Midbrain (tissue), 1 donor: Measurements from ENCODE around the gene SURF2.
A peak's percentile ranks its signal among the peaks of the same experiment; 100 is the strongest.

ENCODE experiments used
- DNase-seq: peaks from one replicate; lab custom pipeline; 2025; lab: John Stamatoyannopoulos, UW

The SURF2 gene

GRCh38 chr9:133335924-133336811 lies 20.2 kb upstream of the SURF2 start, which contains the start of gene SURF6:
Gene SURF6 (minus strand): TSS chr9:133336188. CDS start chr9:133336132, 56 bp downstream.
- DNase-seq, result peak; percentile 91

DNA sequence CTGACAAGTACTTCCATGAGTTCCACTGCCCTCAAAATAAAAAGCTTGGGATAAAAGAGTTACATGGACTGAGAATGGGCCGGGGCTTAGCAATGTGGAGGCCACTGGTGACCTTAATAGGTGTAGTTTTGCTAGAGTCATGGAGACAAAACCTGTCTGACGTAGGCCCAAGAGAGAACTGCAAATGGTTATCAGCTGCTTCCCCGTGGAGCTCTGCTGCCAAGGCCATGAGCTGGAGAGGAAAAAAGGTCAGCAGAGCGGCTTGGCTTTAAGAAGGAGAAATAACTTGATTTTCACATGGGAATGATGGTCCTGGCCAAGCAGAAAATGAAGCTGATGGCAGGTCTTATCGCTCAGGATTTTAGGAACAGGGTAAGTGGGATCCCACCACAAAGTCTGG lies 16.7 kb upstream of the SURF2 start:
- no peak for DNase-seq

DNA sequence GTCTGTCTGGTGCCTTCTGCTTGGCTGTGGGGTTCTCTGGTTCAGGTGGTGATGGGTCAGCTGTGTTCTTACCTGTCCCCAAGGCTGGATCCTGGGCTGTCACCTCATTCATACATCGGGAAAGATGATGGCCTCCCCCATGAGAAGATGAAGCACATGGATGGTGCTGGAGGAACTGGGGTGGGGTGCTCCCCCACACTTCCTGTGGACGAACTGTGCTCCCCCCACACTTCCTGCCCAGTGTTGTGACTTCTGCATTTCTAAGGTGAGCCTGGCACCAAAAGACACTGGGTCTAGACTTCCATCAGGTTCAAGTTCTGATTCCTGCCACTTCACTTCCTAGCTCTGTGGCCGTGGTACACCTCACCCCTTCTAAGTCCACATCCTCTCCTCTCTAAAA lies 16.1 kb upstream of the SURF2 start:
- no peak for DNase-seq

- DNase-seq, result no peak
Observed at GRCh38 chr9:133340916-133341315, 15.4 kb upstream of the SURF2 start.

GRCh38 chr9:133341369-133342068 lies 14.8 kb upstream of the SURF2 start:
- peak; percentile 17 for DNase-seq

GRCh38 chr9:133342069-133342406 lies 14.3 kb upstream of the SURF2 start:
- DNase-seq, result no peak

DNA sequence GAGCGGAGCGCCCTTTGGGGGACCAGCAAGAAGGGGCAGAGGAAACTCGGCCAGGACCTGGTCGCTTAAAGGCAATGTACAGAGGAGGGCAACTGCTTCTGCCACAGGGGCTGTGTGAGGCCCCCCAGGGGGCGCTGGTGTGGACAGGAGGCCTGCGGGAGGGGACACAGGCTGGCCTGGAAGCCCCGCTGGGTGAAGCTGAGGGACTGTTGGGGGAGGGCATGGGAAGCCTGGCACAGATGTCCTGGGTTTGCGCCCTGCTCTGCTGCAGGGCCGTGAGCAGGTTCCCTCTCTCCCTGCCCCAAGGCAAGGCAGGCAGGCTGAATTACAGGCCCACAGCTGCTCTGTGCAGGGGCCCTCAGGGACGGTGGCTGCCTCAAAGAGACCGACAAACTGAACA lies 13.8 kb upstream of the SURF2 start:
- DNase-seq, result no peak

GRCh38 chr9:133344071-133344470 lies 12.3 kb upstream of the SURF2 start:
- DNase-seq, result no peak

GRCh38 chr9:133344979-133345378 lies 11.4 kb upstream of the SURF2 start:
- no peak for DNase-seq

GRCh38 chr9:133345596-133345995 lies 10.8 kb upstream of the SURF2 start:
- no peak for DNase-seq

GRCh38 chr9:133346021-133346785 lies 10.1 kb upstream of the SURF2 start:
- no peak for DNase-seq

GRCh38 chr9:133347515-133347984 lies 8.8 kb upstream of the SURF2 start:
- no peak for DNase-seq

- DNase-seq, result peak; percentile 94
Observed at GRCh38 chr9:133347985-133348717, 8.2 kb upstream of the SURF2 start, which contains the start of the genes MED22 and RPL7A. Gene MED22 (minus strand): TSS chr9:133348131. CDS start chr9:133346662, 1,469 bp downstream. Gene RPL7A (plus strand): TSS chr9:133348218. CDS start chr9:133348244, 26 bp downstream.

DNA sequence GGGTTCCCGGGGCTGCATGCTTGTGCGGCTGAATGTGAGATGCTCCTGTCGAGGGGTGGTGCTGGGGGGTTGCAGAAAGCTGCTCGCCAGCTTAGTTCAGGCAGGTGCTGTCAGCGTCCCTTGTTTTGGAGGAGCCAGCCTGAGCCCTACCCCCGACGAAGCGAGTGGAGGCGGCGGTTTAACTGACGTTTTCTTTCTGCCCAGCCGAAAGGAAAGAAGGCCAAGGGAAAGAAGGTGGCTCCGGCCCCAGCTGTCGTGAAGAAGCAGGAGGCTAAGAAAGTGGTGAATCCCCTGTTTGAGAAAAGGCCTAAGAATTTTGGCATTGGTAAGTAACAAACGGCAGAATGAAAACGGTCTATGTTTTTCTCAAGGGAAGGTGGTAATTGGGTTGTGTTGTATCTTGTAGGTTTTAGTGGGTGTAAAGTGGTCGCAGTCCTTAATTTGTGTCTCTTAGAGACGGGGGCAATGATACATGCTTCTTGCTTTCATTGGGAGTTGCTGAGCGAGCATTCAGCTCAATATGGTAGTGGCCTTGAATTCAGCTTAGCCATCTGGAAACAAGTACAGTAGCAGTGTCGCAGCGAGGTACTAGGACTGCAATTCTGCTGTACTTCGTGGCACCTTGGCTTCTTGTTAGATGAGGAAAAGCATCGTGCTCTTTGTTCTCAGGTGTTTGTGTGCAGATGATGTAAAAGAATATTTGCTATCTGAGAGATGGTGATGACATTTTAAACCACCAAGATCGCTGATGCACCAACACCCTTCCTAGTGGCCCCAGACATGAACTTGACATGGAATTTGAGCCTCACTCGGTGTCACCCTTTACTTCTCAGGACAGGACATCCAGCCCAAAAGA lies 7.4 kb upstream of the SURF2 start:
- DNase-seq, result no peak

DNA sequence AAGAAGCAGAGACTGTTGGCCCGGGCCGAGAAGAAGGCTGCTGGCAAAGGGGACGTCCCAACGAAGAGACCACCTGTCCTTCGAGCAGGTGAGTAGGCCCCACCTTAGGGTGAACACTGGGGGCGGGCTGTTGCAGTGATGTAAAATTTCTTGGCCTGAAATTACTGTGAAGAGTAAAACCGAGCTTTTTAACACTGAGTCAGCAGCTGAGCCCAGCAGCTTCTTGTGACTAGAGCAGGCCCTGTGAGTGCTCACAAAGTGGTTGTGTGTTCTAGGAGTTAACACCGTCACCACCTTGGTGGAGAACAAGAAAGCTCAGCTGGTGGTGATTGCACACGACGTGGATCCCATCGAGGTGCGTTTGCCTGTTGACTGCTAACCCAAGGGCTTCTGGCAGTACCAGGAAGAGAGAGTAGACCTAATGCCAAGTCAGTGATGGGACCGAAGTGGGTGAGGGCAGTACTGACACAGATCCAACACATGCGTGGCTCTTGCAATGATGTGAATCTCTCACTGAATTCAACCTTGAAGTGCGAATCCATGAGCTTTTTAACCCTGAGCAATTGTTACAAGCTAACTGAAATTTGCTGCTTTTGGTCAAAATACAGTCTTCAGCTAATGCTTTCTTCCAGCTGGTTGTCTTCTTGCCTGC lies 6.3 kb upstream of the SURF2 start:
- no peak for DNase-seq

- no peak for DNase-seq
Observed at GRCh38 chr9:133351526-133351907, 4.8 kb upstream of the SURF2 start.

GRCh38 chr9:133351908-133352634 lies 4.3 kb upstream of the SURF2 start:
- DNase-seq, result no peak

DNA sequence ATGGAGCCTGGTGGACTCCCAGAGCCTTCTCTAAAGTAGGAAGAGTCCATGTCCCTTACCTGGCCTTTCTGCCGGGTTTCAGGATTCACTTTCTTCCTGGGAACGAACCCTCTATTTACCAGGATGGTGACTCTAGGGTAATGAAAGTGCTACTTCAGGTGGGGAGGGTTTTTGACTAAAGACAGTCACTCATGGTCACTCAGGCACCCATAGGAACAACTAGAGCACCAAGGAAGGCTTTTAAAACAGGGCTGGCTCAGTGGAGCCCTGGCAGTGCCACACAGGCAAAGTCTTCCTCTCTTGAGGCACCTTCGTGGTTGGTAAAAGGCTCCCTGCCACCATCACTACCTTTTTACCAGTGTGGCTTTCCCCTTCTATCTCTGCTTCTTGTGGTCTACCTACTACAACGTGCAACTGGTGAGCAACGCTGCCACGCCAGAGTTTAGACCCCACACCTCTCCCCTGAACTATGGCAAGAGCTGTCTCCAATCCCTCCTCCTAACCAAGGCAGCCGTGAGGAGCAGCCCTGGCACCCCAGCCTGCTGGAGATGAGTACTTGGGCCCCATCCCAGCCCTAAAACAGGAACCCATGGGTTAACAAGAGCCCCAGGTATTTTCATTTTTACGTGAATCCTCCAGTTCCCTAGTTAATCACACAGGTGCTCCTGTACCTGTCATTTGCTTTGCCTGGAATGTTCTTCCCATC lies 3.6 kb upstream of the SURF2 start:
- DNase-seq, result no peak

- no peak for DNase-seq
Observed at GRCh38 chr9:133353548-133353947, 2.8 kb upstream of the SURF2 start.
